Colonic mucosa (tissue), 4 donors: Measurements from ENCODE around the gene ALOXE3. TPM values are rescaled to one million over a fixed set of nuclear protein-coding genes. Genes with fewer than 3 reads are reported as not detected.

Experiments used
- DNase-seq: peaks from one replicate; pipeline ENCODE4 v3.0.0-alpha.2; 2020
- H3K27ac ChIP-seq: fragments of 200-600 bp; one replicate; pipeline ENCODE4 v1.8.0; 2021
- H3K27me3 ChIP-seq: fragments of 200-600 bp; one replicate; pipeline ENCODE4 v1.8.0; 2021
- H3K36me3 ChIP-seq: fragments of 200-600 bp; one replicate; pipeline ENCODE4 v1.8.0; 2021
- H3K4me1 ChIP-seq: fragments of 200-600 bp; one replicate; pipeline ENCODE4 v1.8.0; 2021; ENCODE audit warnings: mild to moderate bottlenecking
- H3K4me3 ChIP-seq: fragments of 200-600 bp; one replicate; pipeline ENCODE4 v1.8.0; 2021
- H3K9ac ChIP-seq, 2 donors: one replicate each; pipeline ENCODE4 v1.7.0; 2013; ENCODE audit warnings: control low read depth in 2 of 2, low read depth in 2 of 2, low read length in 2 of 2
- H3K9me3 ChIP-seq: fragments of 200-600 bp; one replicate; pipeline ENCODE4 v1.8.0; 2021
- CTCF ChIP-seq: fragments of 200-600 bp; IDR thresholded peaks from one replicate; pipeline ENCODE4 v1.8.0; 2022; ENCODE audit warnings: antibody characterized with exemption, mild to moderate bottlenecking
- intact Hi-C: fragments of 100-400 bp; cut with DNase I; formaldehyde crosslinking; loops from one replicate; pipeline ENCODE4 v1.14.1; 2022
- total RNA-seq, 2 donors: library from RNA; stranded (reverse); fragmentation: NEBNext Ultra II Directional in 1 of 2; extraction: Animal tissue kit (Norgen Biotek cat#: 25700) in 1 of 2; gene quantifications; one replicate each; pipeline ENCODE4 v1.2.1, GENCODE V29; 2021
- donor health status: healthy.
- donor health status: DM: no; HTN: no; CAD: no.
- donor health status: DM: no; HTN: no; CAD: no.

ALOXE3 gene
- total RNA-seq, 2 donors from 2014 or later, result not detected

GRCh38 chr17:8162997-8163977 is 45.0 kb upstream of the ALOXE3 start:
- intact Hi-C loops, result no loop called here
- peak; percentile 44 for DNase-seq
- H3K4me3 ChIP-seq, result peak overlapping the region; percentile 96
- TF ChIP-seq CTCF, result no peak
- no peaks in the 10 kb centered on the region for H3K9me3 ChIP-seq
- H3K36me3 ChIP-seq, result no peaks in the 10 kb centered on the region
- peak overlapping the region; percentile 88 to 100 for H3K9ac ChIP-seq
- peak overlapping the region; percentile 98 for H3K27ac ChIP-seq
- H3K27me3 ChIP-seq, result no peaks in the 10 kb centered on the region
- H3K4me1 ChIP-seq, result peaks cover 22% of the 10 kb centered on the region

- no peaks in the 10 kb centered on the region for H3K36me3 ChIP-seq
- no peaks in the 10 kb centered on the region for H3K9me3 ChIP-seq
- TF ChIP-seq CTCF, result no peak
- H3K27me3 ChIP-seq, result no peaks in the 10 kb centered on the region
- peaks cover 22% of the 10 kb centered on the region for H3K4me1 ChIP-seq
- peak within 1 kb of the TSS; percentile 96 for H3K4me3 ChIP-seq
- intact Hi-C loops, result no loop called here
- peak; percentile 78 for DNase-seq
- peak within 1 kb of the TSS; percentile 98 to 100 for H3K9ac ChIP-seq
- H3K27ac ChIP-seq, result peak within 1 kb of the TSS; percentile 98
Measured at GRCh38 chr17:8162233-8162996, 44.1 kb upstream of the ALOXE3 start, which contains the start of gene VAMP2. Gene VAMP2, minus strand, starts transcription at chr17:8162948. Its CDS starts 69 bp downstream, at chr17:8162879.

GRCh38 chr17:8161289-8162232 is 43.2 kb upstream of the ALOXE3 start:
- Histone ChIP-seq H3K4me1 (peaks cover 22% of the 10 kb centered on the region), H3K27me3 (no peaks in the 10 kb centered on the region), H3K36me3 (no peaks in the 10 kb centered on the region), H3K9me3 (no peaks in the 10 kb centered on the region), H3K9ac (peak overlapping the region; percentile 98 to 100), H3K4me3 (peak overlapping the region; percentile 96), H3K27ac (peak overlapping the region; percentile 98)
- intact Hi-C loops, result no loop called here
- no peak for DNase-seq
- TF ChIP-seq CTCF, result no peak

- Histone ChIP-seq H3K4me3 (no peak overlapping the region), H3K27me3 (no peaks in the 10 kb centered on the region), H3K9me3 (no peaks in the 10 kb centered on the region), H3K27ac (peak overlapping the region; percentile 98), H3K9ac (peak overlapping the region; percentile 53 to 98), H3K36me3 (no peaks in the 10 kb centered on the region), H3K4me1 (peaks cover 22% of the 10 kb centered on the region)
- no peak for TF ChIP-seq CTCF
- no peak for DNase-seq
- intact Hi-C loops, result no loop called here
Measured at GRCh38 chr17:8160741-8161221, 42.5 kb upstream of the ALOXE3 start.
